Activated CD8-positive, alpha-beta memory T cell treated with anti-CD3 and anti-CD28 coated beads for 48 hours (primary cell): ENCODE measurements around the gene S100A7.
A peak's percentile ranks its signal among the peaks of the same experiment; 100 is the strongest.

Experiments used
- DNase-seq, 3 experiments: peaks; one replicate each; pipeline ENCODE4 v3.0.0-alpha.2; 2020; ENCODE audit warnings: low read depth in 2 of 3, low spot score in 2 of 3

Gene S100A7

DNA sequence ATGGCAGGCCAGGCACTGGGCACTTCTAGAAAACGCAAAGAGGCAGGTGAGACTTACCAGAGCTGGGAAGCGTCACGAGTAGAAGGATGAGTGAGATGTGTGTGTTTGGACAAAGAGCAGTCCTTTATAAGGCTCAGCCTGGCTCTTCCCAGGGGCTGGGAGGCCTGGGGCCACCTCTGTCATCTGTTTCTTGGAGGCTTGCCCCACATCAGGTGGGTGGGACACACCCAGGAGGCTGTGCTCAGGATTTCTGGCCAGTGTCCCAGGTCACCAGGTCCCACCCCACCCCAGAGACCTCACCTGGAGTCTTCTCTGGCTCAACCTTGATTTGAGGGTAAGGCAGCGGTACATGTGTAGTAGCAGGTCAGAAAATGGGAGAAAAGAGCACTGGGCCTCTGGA, at the start of gene S100A7:
Gene S100A7 (minus strand): TSS at position 101 of the 400 bp plus-strand sequence. CDS start 1,638 bp downstream, outside the sequence.
- no peak for DNase-seq

GRCh38 chr1:153509729-153510354, 49.4 kb upstream of the S100A7 start:
- peak in 2 of 3 experiments; percentile 33 to 55 for DNase-seq

DNA sequence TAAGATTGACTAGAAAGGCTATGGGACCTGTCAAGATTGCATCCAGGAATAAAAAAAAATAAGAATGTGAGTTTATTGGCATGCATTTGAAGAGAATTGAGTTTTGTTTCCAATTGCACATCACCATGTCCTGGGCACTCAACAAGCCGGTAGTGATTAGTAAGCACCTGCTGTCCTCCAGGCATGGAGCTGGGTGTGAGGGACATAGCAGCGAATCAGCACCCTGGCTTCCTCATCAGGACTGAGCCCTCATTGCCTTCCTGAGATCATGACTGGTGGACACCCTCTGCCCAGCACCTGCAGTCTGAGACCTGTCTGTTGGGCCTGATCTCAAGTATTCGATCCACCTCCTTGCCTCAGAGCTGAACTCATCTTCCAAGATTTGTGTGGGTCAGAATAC, 48.6 kb upstream of the S100A7 start:
- DNase-seq = no peak

DNA sequence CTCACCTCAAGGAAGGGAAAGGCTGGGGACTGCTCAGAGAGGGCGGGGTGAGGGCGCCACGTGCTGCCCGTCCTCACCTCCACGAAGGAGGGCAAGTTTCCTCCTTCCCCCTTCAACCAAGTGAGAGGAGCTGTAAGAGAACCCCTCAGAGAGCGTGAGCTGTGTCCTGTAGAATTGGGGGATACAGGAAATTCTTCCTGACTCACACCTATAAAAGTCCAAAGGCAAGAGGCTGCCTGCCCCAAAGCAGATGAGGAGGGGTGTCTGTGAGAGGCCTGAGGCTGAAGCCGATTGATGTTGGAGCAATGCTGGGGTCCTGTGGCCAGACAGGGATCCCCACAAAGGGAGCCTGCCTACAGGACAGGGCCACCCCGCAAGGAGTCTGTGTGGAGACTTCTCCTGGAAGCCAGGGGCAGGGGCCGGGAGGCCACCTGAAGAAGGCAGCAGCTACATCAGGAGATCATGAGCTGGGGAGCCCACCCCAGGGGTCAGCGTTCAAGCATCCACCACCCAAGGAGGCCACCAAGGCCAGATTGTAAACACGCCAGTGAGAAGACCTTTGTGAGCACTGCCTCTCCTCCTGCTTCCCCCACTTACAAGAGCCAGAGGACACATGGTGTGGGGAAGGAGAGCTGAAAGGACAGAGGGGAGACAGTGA, 47.6 kb upstream of the S100A7 start:
- no peak for DNase-seq

DNA sequence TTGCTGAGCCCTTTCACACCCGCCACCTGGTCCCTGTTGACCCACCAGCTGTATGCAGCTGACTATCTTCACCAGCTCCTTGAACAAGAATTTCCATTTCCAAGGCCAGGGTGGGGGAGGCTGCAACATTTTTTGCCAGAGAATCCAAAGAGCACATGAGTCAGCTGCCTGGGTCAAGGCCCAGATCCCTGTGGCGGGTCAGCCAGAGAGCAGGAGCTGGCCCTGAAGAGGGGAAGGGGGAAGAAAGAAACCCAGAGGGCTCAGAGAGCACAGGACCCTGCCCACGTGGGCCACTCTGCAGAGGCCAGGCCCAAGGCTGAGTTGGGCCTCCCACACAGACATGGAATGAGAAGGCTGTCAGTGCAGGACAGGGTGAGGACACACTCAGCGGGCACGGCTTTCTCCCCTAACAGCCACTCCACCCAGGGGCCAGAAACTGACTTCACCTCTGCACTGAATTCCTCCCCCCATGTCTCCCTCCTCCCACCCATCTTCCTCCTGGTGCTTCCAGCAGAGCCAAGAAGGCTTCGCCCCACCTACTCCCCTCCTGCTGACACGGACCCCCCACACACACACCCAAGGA, 46.5 kb upstream of the S100A7 start:
- no peak for DNase-seq

DNA sequence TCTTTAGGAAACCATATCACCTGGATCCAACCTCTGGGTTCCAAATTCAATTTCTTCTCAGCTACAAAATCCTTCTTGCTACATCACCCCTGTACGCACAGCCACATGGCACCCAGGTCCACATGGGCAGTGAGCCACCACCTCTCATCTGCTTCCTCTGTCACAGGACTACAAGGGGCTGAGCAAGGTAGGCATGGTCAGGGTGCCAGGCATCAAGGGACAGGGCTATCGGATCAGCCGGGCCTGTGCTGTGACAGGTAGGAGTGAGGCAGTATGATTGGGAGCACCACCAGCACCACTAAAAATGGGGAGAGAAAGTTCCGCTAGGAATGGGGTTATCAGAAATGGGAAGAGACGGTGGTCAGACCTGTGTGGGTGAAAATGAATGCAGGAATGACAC, 45.9 kb upstream of the S100A7 start:
- no peak for DNase-seq

- no peak for DNase-seq
Measured at GRCh38 chr1:153505576-153505975, 45.1 kb upstream of the S100A7 start.

GRCh38 chr1:153503766-153504165, 43.3 kb upstream of the S100A7 start:
- no peak for DNase-seq

DNA sequence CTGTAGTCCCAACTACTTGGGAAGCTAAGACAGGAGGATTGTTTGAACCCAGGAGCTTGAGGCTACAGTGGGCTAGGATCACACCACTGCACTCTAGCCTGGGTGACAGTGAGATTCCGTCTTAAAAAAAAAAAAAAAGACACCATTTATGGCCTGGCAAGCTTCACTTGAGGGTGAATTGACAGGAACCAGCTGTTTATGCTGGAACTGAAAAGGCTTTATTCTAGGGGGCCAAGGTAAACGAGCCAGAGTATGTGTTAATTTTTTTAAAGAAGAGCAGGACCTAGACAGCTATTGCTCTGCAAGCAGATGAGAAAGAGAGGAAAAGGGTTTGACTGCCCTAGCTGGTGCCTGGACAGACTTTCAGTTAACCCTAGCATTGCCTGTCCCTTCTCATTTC, 38.3 kb upstream of the S100A7 start:
- DNase-seq = no peak

- DNase-seq = no peak
Measured at GRCh38 chr1:153495536-153495935, 35.1 kb upstream of the S100A7 start.

GRCh38 chr1:153494976-153495535, 34.6 kb upstream of the S100A7 start:
- peak; percentile 31 to 89 (median 66) for DNase-seq

- DNase-seq = no peak
Measured at GRCh38 chr1:153493343-153493960, 33.0 kb upstream of the S100A7 start.

- no peak for DNase-seq
Measured at GRCh38 chr1:153490272-153491051, 30.0 kb upstream of the S100A7 start.

DNA sequence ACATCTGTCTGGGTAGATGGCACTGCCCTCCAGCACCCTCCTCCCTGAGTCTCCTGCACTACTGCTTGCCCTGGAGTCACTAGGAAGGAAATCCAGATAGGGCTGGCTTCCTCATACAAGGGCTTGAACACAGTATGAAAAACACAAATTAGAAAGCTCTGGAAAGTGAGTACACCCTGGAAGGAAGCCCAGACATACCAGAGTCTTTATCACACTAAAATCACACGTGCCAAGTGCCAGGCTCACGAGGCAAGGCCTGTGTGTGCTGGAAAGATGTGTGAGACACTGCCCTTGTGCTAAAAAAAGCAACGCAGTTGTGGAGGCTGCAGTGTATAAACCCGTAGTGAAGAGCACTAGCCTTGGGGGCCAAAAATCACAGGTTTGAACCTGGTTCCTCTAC, 28.3 kb upstream of the S100A7 start:
- no peak for DNase-seq

GRCh38 chr1:153487707-153488106, 27.3 kb upstream of the S100A7 start:
- no peak for DNase-seq

DNA sequence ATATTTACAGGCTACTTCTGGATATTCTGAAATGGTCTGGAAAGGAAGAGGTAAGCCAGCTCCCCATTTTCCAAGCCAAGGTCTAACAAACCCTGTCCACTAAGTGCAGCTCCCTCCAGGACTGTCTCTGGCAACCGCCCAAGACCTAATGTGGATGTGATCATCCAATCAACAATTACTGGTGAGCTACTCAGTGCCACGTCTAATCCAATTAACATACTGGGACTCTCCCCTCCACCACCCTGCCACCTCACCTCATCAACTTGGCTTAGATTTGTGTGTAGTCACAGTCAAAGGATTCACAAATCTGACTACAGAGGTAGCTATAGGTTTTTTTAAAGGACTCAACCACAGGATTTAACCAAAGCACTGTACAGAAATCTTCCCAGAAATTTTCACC, 25.4 kb upstream of the S100A7 start:
- no peak for DNase-seq

GRCh38 chr1:153483776-153484175, 23.3 kb upstream of the S100A7 start:
- no peak for DNase-seq

DNA sequence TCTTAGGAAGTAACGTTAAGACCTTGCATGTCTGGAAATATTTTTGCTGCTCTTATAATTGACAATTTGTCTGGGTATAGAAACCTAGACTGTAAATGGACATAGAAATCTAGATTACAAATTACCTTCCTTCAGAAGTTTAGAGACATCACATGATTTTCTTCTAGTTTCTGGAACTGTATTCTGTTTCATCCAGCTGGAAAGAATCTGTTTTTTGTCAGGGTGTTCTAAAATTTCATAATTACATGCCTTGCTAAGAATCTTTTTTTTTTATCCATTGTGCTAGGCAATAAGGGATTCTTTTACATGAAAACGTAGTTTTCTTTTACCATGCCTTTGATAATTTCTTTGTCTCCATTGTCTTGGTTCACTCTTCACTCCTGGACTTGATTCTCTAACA, 20.7 kb upstream of the S100A7 start:
- DNase-seq = no peak

DNA sequence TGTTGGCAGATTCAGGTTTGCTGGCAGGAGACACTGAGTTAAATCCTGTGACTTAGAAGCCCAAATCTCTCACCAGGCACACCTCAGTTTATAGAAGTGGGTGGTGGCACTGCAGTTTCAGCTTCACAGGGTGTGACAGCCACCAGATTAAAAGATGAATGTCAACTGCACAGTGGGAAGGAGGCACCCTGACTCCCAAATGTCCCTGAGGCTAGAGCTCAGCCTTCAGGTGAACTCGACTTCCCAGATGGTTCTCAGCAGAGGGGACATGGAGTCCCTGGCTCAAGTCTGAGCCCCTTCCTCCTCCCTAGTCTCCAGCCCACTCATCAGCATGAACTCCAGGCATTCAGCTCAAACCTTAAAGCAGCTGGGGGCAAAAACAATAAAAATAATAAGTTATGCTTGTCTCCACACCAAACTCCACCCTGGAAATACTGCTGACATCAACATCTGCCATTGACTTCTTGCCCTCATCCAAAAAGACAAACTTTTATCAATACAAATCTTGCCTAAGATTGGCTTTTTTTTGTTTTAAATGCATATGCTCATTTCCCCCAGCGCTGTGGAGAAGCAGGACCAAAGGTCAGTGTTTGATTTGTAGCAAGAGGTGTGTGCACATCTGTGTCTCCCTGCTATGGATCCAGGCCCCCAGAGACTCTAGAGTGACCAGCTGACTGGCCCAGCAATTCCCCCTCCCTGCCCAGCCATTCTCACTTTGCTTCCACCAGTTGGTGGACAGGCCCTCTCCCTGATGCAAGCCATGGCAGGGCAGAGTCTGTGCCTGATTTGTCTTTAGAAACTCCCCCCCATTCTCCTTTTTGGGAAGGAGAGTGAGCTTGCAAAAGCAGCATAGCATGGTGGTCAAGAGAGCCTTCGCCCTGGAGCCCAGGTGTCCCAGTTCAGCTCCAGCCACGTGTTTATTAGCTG, 18.5 kb upstream of the S100A7 start:
- no peak for DNase-seq
